H1 (cell line): Measurements from ENCODE around the gene CCDC7.

Experiments
- EZH2 ChIP-seq: fragments of 200-600 bp; sonication (generic); IDR thresholded peaks from 2 replicates; pipeline ENCODE4 v1.7.1; 2012; ENCODE audit warnings: low read depth, mild to moderate bottlenecking, moderate library complexity, low read length, inconsistent platforms; ENCODE audit not compliant: severe bottlenecking
- HDAC6 ChIP-seq: IDR thresholded peaks from one replicate; pipeline ENCODE4 v1.7.1; 2012; ENCODE audit warnings: low read depth, mild to moderate bottlenecking, inconsistent platforms, low read length, moderate library complexity
- JUN ChIP-seq: IDR thresholded peaks from 2 replicates; pipeline ENCODE4 v1.6.1; 2011; ENCODE audit warnings: low read depth, mild to moderate bottlenecking, improper control_type of control experiment, low read length
- MAFK ChIP-seq: IDR thresholded peaks from 2 replicates; pipeline ENCODE4 v1.6.1; 2012; ENCODE audit warnings: low read depth, mild to moderate bottlenecking, improper control_type of control experiment, low read length
- MAX ChIP-seq: IDR thresholded peaks from 2 replicates; pipeline ENCODE4 v1.6.1; 2012; ENCODE audit warnings: inconsistent platforms
- NRF1 ChIP-seq: IDR thresholded peaks from 2 replicates; pipeline ENCODE4 v1.6.1; 2011; ENCODE audit warnings: mild to moderate bottlenecking, low read depth, low read length, improper control_type of control experiment
- POLR2A ChIP-seq, 2 experiments: IDR thresholded peaks; 1 replicate in 1 of 2; 2 replicates in 1 of 2; pipeline ENCODE4 v1.6.1; 2011; ENCODE audit warnings: low read depth in 2 of 2, low read length in 2 of 2, mild to moderate bottlenecking in 2 of 2; ENCODE audit errors: control extremely low read depth in 1 of 2
- POLR2AphosphoS5 ChIP-seq: IDR thresholded peaks from 2 replicates; pipeline ENCODE4 v1.6.1; 2011; ENCODE audit warnings: low read depth, low read length
- SIN3A ChIP-seq, 2 experiments: IDR thresholded peaks in 1 of 2; conservative IDR thresholded peaks in 1 of 2; 2 replicates each; pipeline ENCODE4 v1.6.1; 2011 to 2012; ENCODE audit warnings: low read length in 2 of 2, improper control_type of control experiment in 1 of 2, low read depth in 1 of 2, mild to moderate bottlenecking in 1 of 2
- SIX5 ChIP-seq: IDR thresholded peaks from 2 replicates; pipeline ENCODE4 v1.6.1; 2011; ENCODE audit warnings: mild to moderate bottlenecking, low read depth, low read length
- TAF1 ChIP-seq: IDR thresholded peaks from 2 replicates; pipeline ENCODE4 v1.6.1; 2011; ENCODE audit warnings: mild to moderate bottlenecking, low read depth, low read length
- TCF12 ChIP-seq: IDR thresholded peaks from 2 replicates; pipeline ENCODE4 v1.6.1; 2011; ENCODE audit warnings: low read depth, mild to moderate bottlenecking, low read length
- TF ChIP-seq, protein P1 (sequence below), 3 experiments: IDR thresholded peaks; 1 replicate in 2 of 3; 2 replicates in 1 of 3; pipeline versions ENCODE4 v1.5.1 to v1.6.1; 2011; ENCODE audit warnings: low read length in 3 of 3, mild to moderate bottlenecking in 3 of 3, inconsistent platforms in 2 of 3, low read depth in 1 of 3, moderate library complexity in 1 of 3; ENCODE audit not compliant: insufficient read depth in 1 of 3; ENCODE audit errors: control extremely low read depth in 1 of 3

GRCh38 chr10:32923134-32923533 lies 477.2 kb downstream of the CCDC7 start:
- TF ChIP-seq JUN (no peak), NRF1 (no peak), HDAC6 (no peak), POLR2AphosphoS5 (no peak), EZH2 (no peak), POLR2A (IDR thresholded peaks at IDR 0.05; ENCODE audit: control extremely low read depth in 1 of 2, low read depth in 2 of 2, low read length in 2 of 2) (no peak), MAFK (no peak), SIN3A (conservative IDR thresholded peaks at IDR 0.05 in 1 of 2, IDR thresholded peaks at IDR 0.05 in 1 of 2; ENCODE audit: low read depth in 1 of 2, low read length in 2 of 2) (no peak), TCF12 (no peak), MAX (no peak), SIX5 (no peak), TAF1 (no peak)
- TF ChIP-seq, protein P1, sequence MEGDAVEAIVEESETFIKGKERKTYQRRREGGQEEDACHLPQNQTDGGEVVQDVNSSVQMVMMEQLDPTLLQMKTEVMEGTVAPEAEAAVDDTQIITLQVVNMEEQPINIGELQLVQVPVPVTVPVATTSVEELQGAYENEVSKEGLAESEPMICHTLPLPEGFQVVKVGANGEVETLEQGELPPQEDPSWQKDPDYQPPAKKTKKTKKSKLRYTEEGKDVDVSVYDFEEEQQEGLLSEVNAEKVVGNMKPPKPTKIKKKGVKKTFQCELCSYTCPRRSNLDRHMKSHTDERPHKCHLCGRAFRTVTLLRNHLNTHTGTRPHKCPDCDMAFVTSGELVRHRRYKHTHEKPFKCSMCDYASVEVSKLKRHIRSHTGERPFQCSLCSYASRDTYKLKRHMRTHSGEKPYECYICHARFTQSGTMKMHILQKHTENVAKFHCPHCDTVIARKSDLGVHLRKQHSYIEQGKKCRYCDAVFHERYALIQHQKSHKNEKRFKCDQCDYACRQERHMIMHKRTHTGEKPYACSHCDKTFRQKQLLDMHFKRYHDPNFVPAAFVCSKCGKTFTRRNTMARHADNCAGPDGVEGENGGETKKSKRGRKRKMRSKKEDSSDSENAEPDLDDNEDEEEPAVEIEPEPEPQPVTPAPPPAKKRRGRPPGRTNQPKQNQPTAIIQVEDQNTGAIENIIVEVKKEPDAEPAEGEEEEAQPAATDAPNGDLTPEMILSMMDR (IDR thresholded peaks at IDR 0.05; ENCODE audit: control extremely low read depth in 1 of 3, insufficient read depth in 1 of 3, low read depth in 1 of 3, low read length in 3 of 3): no peak
